Measurements from ENCODE around the gene CRADD.

DNA sequence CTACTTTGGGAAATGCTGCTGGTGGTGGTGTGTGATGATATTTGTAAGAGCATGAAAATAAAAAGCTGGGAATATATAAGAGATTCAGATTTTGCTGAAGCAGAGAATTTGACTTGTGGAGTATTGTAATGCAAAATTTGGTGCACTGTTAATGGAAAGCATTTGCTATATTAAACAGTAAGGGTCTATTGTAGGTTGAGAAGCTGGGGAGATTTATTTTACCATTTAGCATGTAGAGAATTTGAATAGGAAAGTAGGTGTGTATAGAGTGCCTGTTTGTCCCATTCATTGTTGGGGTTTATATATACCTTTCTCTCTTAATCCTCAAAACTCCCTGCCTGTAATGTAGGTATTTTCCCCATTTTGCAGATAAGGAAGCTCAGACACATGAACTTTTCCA is 48.4 kb downstream of the CRADD start:
- TF ChIP-seq EZH2phosphoT487 (IDR thresholded peaks at IDR 0.05; ENCODE audit: insufficient read depth, low read depth) (no peak), EZH2 (IDR thresholded peaks at IDR 0.05; ENCODE audit: insufficient read depth, poor library complexity, severe bottlenecking) (no peak)

Measured in GM23248 (cell line).